HG02885 (cell line): ENCODE results near the gene ABCC9.

Source experiments
- ATAC-seq: cut with Tn5 transposase; IDR thresholded peaks from one replicate; pipeline ENCODE4 v1.9.1; 2021; ENCODE audit warnings: mild to moderate bottlenecking; ENCODE audit not compliant: unreplicated experiment, poor library complexity

ABCC9 gene

GRCh38 chr12:21884936-21885335 is 56.3 kb downstream of the ABCC9 start:
- ATAC-seq = no peak

GRCh38 chr12:21882635-21883034 is 58.6 kb downstream of the ABCC9 start:
- no peak for ATAC-seq

GRCh38 chr12:21881965-21882364 is 59.3 kb downstream of the ABCC9 start:
- ATAC-seq = no peak

- ATAC-seq = no peak
Observed at GRCh38 chr12:21879312-21879711, 61.9 kb downstream of the ABCC9 start.

GRCh38 chr12:21877293-21877982 is 63.8 kb downstream of the ABCC9 start:
- no peak for ATAC-seq

- no peak for ATAC-seq
Observed at GRCh38 chr12:21865846-21866245, 75.4 kb downstream of the ABCC9 start.

- no peak for ATAC-seq
Observed at GRCh38 chr12:21860534-21860933, 80.7 kb downstream of the ABCC9 start.

- ATAC-seq = no peak
Observed at GRCh38 chr12:21860128-21860527, 81.1 kb downstream of the ABCC9 start.

- ATAC-seq = no peak
Observed at GRCh38 chr12:21852251-21852650, 89.0 kb downstream of the ABCC9 start.

GRCh38 chr12:21851151-21851550 is 90.1 kb downstream of the ABCC9 start:
- ATAC-seq = no peak

- no peak for ATAC-seq
Observed at GRCh38 chr12:21850419-21850818, 90.8 kb downstream of the ABCC9 start.

GRCh38 chr12:21849878-21850277 is 91.3 kb downstream of the ABCC9 start:
- ATAC-seq = no peak

- no peak for ATAC-seq
Observed at GRCh38 chr12:21848192-21848591, 93.0 kb downstream of the ABCC9 start.

- ATAC-seq = no peak
Observed at GRCh38 chr12:21843795-21844194, 97.4 kb downstream of the ABCC9 start.

- ATAC-seq = no peak
Observed at GRCh38 chr12:21839776-21840175, 101.5 kb downstream of the ABCC9 start.

- ATAC-seq = no peak
Observed at GRCh38 chr12:21837847-21838246, 103.4 kb downstream of the ABCC9 start.

- no peak for ATAC-seq
Observed at GRCh38 chr12:21831791-21832344, 109.4 kb downstream of the ABCC9 start.

GRCh38 chr12:21828779-21829178 is 112.4 kb downstream of the ABCC9 start:
- ATAC-seq = no peak

- ATAC-seq = no peak
Observed at GRCh38 chr12:21828136-21828775, 113.0 kb downstream of the ABCC9 start.

GRCh38 chr12:21827083-21827482 is 114.1 kb downstream of the ABCC9 start:
- no peak for ATAC-seq

- no peak for ATAC-seq
Observed at GRCh38 chr12:21826618-21826910, 114.7 kb downstream of the ABCC9 start.
